Measurements from ENCODE around the gene NPAS4. TPM values are rescaled to one million over a fixed set of nuclear protein-coding genes. Genes with fewer than 3 reads are reported as not detected.

NPAS4 gene
- total RNA-seq, 1 experiment from 2014 or later = 1.6 TPM

DNA sequence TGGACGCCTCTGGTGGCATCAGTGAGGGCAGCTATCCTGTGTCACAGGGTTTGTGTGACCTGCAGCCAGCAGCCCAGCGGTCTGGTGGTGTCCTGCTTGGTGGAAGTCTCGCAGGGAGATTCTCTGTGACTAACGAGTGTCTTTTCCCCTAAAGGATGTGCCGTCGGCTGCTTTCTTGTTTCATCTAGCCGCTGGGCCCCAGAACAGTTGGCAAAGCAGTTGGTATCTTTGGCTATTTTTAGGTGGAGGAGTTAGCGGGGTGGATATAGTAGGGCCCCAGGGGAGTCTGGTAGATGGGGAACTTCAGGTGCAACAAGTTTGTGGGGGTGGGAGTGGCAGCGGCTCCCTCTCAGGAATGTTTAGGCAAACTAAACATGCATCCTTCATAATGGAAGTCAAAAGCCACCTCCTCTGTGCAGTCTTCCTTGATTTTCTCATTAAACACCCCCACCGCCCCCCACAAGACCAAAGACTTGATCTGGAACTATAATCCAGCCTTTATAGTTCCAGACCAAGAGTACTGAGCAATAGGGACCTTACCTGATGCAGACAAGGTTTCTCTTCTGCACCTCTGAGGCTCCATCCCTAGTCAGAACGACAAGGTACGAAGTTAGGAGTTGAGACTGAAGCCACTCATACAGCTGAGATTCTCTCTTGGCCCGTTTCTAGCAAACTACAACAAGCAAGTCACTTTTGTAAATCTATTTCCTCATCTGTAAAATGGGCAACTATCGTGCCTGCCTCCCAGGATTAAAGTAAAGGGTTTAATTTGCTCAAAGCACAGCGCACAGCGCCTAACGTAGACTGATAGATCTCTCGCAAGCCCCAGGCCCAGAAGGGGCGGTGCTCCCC lies 44.8 kb downstream of the NPAS4 start:
- Histone ChIP-seq H4K20me1 (ENCODE audit: control insufficient read depth, insufficient read depth, insufficient read length) (no peaks in the 10 kb centered on the region), H3K23ac (ENCODE audit: insufficient read length, low read depth, low read length) (no peak overlapping the region), H3T11ph (ENCODE audit: low read length) (no peak overlapping the region), H3K4ac (ENCODE audit: low read depth, low read length) (no peak overlapping the region), H4K5ac (ENCODE audit: insufficient read length, low read depth, low read length) (no peak overlapping the region), H3K14ac (ENCODE audit: insufficient read depth, low read length) (no peak overlapping the region), H3K27ac (ENCODE audit: insufficient read length, low read depth, low read length) (no peak overlapping the region), H4K8ac (replicated peaks; ENCODE audit: insufficient read length, low read depth, low read length) (no peak overlapping the region), H3K27me3 (ENCODE audit: insufficient read depth, low read length) (no peaks in the 10 kb centered on the region), H2AFZ (ENCODE audit: low read length) (no peak overlapping the region), H3K23me2 (ENCODE audit: insufficient read length, low read depth, low read length, poor library complexity, severe bottlenecking) (peaks cover 6% of the 10 kb centered on the region), H2BK12ac (ENCODE audit: insufficient read length, low read depth, low read length) (no peak overlapping the region), H2BK15ac (ENCODE audit: low read depth, low read length) (no peak overlapping the region), H2BK120ac (ENCODE audit: low read depth, low read length, poor library complexity, severe bottlenecking) (no peak overlapping the region), H2AK5ac (ENCODE audit: insufficient read length, low read length) (no peak overlapping the region), H3K9me3 (ENCODE audit: control insufficient read depth, low read depth, low read length) (no peaks in the 10 kb centered on the region), H3K79me1 (ENCODE audit: insufficient read depth, low read depth, low read length, poor library complexity, severe bottlenecking) (no peaks in the 10 kb centered on the region), H3K9ac (ENCODE audit: extremely low read depth, insufficient read length, low read length) (peak overlapping the region; percentile 9), H3K56ac (ENCODE audit: insufficient read length, low read depth, low read length) (no peak overlapping the region), H2BK5ac (ENCODE audit: insufficient read length, low read length) (no peak overlapping the region), H3K4me2 (ENCODE audit: insufficient read depth, insufficient read length, low read length) (peak overlapping the region; percentile 71), H3K4me1 (ENCODE audit: insufficient read depth, low read length) (no peaks in the 10 kb centered on the region; the same call in 1 of the 2 replicates), H4K91ac (ENCODE audit: insufficient read length, low read depth, low read length) (no peak overlapping the region), H3K79me2 (ENCODE audit: insufficient read depth, low read length) (no peaks in the 10 kb centered on the region), H3K18ac (ENCODE audit: insufficient read length, low read depth, low read length) (no peak overlapping the region), H2BK20ac (ENCODE audit: low read depth, low read length, poor library complexity, severe bottlenecking) (no peak overlapping the region)
- DNase-seq = no peak
- Mint-ChIP-seq H3K36me3 (ENCODE audit: insufficient read depth in 1 of 3, low read depth in 3 of 3) (peaks cover 0 to 29% (median 7%) of the 10 kb centered on the region in 3 experiments; a peak in 5 of 7 replicates), H3K27me3 (ENCODE audit: low read depth) (peaks cover 8% of the 10 kb centered on the region), H3K9me3 (peaks cover 16 to 27% of the 10 kb centered on the region in 2 experiments; a peak in 4 of 5 replicates), H3K4me1 (peaks cover 21 to 36% of the 10 kb centered on the region in 2 experiments), H3K27ac (peak overlapping the region; percentile 93 to 94 (median 93); a peak in 6 of 7 replicates), H3K4me3 (peak overlapping the region; percentile 82 to 90)
- TF ChIP-seq, protein P1, sequence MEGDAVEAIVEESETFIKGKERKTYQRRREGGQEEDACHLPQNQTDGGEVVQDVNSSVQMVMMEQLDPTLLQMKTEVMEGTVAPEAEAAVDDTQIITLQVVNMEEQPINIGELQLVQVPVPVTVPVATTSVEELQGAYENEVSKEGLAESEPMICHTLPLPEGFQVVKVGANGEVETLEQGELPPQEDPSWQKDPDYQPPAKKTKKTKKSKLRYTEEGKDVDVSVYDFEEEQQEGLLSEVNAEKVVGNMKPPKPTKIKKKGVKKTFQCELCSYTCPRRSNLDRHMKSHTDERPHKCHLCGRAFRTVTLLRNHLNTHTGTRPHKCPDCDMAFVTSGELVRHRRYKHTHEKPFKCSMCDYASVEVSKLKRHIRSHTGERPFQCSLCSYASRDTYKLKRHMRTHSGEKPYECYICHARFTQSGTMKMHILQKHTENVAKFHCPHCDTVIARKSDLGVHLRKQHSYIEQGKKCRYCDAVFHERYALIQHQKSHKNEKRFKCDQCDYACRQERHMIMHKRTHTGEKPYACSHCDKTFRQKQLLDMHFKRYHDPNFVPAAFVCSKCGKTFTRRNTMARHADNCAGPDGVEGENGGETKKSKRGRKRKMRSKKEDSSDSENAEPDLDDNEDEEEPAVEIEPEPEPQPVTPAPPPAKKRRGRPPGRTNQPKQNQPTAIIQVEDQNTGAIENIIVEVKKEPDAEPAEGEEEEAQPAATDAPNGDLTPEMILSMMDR (conservative IDR thresholded peaks at IDR 0.05) = no peak
- WGBS (ENCODE audit: extremely low coverage, insufficient read length, low lambda C conversion rate) = no CpG with 5 or more reads among the region's 19 CpGs
